Kasumi-1 (cell line): ENCODE measurements around the gene RAVER1.
A peak's percentile ranks its signal among the peaks of the same experiment; 100 is the strongest.

Experiments used
- DNase-seq, 2 experiments: peaks; one replicate each; lab custom pipeline; 2025; lab: John Stamatoyannopoulos, UW

RAVER1 gene

DNA sequence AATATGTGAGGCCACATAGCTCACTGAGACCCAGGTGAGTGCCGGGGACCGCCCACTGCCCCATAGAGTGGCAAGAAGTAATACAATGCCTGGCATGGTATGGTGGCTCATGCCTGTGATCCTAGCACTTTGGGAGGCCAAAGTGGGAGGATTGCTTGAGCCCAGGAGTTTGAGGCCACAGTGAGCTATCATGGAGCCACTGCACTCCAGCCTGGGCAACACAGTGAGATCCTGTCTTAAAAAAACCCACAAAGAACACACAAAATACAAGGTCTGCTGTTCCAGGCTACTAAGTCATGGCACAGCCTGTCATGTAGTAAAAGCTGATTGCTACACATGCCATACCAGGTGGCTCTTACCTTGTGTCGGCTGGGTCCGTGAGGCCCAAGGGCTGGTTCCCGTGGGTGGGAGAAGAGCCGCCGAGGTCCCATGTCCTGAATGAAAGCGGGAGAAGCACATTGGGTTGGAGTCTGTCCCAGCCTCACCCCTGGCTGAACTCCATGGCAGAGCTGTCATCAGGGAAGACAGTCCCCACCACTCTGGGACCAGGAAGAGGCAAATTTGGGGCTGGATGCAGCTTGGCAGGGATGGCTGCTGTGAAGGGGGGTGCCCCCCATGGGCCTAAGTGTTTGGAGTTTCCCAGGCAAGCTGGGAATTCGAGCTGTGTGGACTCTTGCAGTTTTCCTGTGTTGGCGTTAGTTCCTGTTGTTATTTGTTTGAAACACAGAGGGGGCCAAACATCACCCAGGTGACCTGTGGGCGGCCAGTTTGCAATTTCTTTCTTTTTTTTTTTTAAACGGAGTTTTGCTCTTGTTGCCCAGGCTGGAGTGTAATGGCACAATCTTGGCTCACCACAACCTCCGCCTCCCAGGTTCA lies 14.3 kb downstream of the RAVER1 start:
- DNase-seq = no peak

DNA sequence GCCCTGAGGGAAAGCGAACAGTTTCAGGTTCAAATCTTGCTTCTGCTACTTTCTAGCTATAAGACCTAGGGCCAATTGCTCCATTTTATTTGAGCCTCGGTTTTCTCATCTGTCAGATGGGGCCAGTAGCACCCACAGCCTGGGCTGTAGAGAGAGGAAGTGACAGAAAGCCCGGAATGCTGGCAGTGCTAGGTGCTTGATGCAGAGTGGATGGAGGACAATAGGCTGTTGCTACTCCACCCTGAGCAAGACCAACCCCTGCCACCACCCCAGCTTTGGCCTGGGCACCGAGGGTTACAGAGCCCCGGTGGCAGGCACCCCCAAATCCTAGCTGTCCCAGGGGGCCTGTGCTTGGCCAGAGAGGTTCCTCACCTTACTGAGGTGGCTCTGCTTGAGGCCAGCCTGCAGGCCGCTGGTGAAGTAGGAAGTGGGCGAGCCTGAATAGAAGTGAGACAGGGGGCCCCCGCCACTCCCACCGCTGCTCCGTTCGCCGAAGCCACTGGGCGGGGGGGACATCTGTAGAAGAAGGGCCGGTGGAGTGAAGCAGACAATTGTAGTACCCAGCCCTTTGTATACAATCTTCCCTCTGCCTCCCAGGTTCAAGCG lies 15.4 kb downstream of the RAVER1 start:
- no peak for DNase-seq

DNA sequence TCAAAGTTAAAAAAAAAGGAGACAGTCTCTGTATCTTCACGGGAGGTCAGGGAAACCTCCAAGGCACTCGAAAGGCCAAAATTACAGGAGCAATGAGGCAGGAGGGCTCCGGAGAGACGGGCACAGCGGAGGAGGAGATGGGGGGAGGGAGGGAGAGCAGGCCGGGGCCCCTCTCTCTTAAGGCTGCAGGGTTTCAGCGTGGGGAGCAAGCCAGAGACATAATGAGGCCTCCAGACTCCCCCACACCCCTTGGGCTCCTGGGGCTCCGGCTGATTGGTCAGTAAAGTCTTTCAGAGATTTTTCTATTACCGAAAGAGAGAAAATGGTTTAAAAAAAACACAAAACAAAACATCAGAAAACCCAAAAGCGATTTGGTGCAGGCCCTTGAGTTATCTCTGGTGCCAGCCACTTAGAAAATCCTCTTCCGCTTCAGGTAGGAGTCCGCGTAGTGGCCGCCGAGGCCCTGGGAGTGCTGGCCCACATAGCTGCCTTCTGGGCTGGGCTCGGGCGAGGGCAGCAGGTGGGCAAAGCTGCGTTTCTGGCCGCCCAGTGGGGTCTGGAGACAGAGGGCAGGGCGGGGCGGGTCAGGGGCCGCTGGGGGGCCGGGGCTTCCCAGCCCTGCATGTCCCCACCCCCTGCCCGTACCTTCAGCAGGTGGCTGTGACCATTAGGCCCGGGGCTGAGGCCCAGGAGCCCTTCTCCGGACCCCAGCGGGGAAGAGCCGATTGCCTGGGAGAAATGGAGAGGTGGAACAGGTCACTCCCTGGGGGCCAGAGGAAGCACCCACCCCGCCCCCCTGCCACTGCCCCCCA lies 16.1 kb downstream of the RAVER1 start:
- no peak for DNase-seq

GRCh38 chr19:10316229-10317044 lies 16.9 kb downstream of the RAVER1 start:
- DNase-seq = no peak

DNA sequence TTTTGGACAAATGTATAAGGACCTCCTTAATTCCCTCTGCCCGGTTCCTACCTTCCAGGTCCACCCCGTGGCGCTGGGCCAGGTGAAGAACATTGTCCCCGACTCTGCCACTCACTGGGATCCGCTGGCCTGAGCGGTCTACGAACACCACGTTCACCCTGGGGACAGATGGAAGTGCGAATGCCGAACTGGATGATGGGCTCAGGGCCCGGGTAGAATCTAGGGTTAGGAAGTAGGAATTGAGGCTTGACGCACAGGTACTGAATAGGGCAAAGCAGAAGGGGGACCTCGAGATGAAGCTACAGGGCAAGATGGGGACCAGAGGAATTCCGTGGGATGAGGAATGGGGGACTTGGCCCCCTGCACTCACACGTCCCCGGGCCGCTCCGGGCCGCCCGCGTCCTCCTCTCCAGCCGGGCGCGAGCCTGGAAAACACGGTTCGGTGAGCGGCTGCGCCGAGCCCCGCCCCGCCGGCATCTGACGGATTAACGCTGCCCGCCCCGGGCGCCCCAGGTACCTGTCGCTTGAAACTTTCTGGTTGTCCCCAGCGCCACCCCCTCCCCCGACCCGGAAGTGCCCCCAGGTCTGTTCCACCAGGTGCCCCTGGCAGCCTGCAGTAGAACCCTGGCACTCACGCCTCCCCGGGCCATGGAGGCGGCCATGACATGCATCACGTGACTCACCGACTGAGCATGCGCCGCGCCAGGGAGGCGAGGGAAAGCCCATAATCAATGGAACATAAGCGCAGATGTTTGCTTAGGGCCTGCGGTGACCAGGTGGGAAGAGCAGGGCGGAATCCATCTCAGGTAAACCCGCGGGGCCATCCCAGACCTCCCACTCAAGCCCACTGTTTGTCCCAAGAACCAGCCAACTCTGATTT lies 17.8 kb downstream of the RAVER1 start, which contains the start of gene FDX2:
FDX2 (minus strand) TSS at position 681 of the 880 bp plus-strand sequence; CDS start at position 662, 19 bp downstream.
- DNase-seq = peak; percentile 51 to 57

DNA sequence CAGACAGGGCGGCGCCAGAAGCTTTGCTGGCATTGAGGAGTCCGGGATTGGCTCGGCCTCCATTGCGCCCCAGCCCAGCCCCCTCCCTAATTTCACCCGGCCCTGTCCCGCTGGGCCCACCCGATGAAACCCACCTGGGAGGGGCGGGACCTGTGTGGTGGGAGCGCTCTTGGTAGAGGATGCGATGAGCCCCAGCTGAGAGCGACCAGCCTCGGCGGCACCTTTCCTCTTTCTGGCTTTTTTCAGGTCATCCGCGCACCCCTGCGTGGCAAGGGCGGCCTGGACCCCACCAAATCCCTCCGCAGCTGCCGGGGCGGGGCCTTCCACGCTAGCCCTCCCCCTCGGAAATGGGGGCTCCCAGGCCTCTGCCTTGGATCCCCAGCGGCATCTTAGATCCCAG lies 23.9 kb downstream of the RAVER1 start, which contains the start of gene ZGLP1:
ZGLP1 (minus strand) TSS at position 393 of the 400 bp plus-strand sequence.
- DNase-seq = no peak

DNA sequence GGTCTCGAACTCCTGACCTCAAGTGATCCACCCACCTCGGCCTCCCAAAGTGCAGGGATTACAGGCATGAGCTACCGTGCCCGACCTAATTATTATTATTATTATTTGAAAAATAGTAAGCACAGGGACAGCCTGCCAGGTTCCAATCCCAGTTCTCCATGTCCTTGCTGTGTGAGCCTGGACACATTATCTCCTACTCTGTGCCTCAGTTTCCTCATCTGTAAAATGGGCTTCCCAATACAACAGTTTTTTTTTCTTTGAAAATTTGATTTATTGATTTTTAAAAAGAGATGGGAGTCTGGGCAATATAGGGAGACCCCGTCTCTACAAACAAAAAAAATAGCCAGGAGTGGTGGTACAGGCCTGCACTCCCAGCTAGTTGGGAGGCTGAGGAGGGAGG lies 27.0 kb downstream of the RAVER1 start:
- no peak for DNase-seq

GRCh38 chr19:10305139-10305806 lies 28.1 kb downstream of the RAVER1 start:
- peak; percentile 80 to 83 for DNase-seq

- peak; percentile 70 to 74 for DNase-seq
Measured at GRCh38 chr19:10299545-10300458, 33.5 kb downstream of the RAVER1 start.

- no peak for DNase-seq
Measured at GRCh38 chr19:10295847-10296591, 37.3 kb downstream of the RAVER1 start.

GRCh38 chr19:10295305-10295846 lies 38.0 kb downstream of the RAVER1 start:
- no peak for DNase-seq

DNA sequence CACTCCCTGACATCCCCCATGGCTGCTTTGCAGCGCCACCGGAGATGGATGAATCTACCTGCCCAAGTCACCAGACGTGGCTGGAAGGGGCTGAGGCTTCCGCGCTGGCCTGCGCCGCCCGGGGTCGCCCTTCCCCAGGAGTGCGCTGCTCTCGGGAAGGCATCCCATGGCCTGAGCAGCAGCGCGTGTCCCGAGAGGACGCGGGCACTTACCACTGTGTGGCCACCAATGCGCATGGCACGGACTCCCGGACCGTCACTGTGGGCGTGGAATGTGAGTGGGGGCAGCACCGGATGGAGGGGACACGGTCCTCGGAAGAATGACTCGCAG lies 39.0 kb downstream of the RAVER1 start:
- no peak for DNase-seq

DNA sequence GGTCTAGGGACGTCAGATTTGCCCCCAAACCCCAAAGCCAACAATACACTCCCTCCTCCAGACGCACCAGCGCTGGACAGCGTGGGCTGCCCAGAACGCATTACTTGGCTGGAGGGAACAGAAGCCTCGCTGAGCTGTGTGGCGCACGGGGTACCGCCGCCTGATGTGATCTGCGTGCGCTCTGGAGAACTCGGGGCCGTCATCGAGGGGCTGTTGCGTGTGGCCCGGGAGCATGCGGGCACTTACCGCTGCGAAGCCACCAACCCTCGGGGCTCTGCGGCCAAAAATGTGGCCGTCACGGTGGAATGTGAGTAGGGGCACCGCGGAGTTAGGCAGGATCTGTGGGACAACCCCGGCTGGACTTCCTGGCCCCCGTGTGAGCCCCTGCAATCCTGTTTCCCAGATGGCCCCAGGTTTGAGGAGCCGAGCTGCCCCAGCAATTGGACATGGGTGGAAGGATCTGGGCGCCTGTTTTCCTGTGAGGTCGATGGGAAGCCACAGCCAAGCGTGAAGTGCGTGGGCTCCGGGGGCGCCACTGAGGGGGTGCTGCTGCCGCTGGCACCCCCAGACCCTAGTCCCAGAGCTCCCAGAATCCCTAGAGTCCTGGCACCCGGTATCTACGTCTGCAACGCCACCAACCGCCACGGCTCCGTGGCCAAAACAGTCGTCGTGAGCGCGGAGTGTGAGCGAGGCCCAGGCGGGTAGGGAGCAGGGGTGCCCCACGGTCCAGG lies 39.5 kb downstream of the RAVER1 start:
- no peak for DNase-seq

DNA sequence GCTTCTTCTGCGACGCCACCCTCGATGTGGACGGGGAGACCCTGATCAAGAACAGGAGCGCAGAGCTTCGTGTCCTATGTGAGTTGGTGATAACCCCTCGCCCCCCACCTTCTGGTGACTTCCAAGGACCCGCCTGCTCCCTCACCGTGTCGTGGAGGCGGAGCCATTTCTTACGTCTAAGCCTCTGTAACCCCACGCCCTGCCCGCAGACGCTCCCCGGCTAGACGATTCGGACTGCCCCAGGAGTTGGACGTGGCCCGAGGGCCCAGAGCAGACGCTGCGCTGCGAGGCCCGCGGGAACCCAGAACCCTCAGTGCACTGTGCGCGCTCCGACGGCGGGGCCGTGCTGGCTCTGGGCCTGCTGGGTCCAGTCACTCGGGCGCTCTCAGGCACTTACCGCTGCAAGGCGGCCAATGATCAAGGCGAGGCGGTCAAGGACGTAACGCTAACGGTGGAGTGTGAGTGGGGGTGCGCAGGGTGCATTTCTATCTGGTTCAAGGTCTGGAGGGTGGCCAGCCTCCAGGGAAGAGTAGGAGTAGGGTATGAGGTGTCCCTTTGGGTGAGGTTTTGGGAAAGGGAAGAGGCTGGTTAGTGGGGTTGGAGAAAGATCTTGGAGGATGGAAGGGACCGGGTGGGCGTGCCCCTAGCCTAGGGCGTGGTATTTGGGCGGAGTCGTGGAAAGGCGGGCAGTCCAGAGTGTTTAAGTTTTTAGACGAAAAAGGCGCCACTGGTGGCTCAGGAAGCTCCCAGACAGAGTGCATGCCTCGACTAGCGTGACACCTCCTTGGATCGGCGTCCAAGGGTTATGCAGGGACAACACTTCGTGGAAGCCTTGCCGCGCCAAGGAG lies 40.3 kb downstream of the RAVER1 start:
- DNase-seq = no peak

DNA sequence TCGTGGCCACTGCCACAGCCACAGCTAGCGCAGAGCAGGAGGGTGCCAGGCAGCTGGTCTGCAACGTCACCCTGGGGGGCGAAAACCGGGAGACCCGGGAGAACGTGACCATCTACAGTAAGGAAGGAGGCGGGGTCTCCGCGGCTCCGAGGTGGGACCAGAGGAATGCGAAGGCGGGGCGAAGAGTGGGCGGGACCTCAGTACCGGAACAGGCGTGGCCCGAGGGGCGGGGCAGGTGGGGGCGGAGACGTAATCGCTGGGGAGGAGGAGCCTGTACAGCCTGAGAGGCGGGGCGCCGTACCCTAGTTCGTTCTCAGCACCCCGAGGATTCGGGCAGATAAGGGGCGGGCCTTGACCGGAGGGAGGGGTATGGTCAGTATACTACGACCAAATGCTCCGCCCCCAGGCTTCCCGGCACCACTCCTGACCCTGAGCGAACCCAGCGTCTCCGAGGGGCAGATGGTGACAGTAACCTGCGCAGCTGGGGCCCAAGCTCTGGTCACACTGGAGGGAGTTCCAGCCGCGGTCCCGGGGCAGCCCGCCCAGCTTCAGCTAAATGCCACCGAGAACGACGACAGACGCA lies 41.0 kb downstream of the RAVER1 start:
- DNase-seq = peak; percentile 35 to 41
